B cell (primary cell): ENCODE measurements around the gene IL11RA.

Experiments used
- EZH2 ChIP-seq: IDR thresholded peaks from 2 replicates; pipeline ENCODE4 v1.6.1; 2012; ENCODE audit warnings: borderline replicate concordance, low read depth, mild to moderate bottlenecking, moderate library complexity, low read length; ENCODE audit not compliant: insufficient read depth, poor library complexity, severe bottlenecking
- TF ChIP-seq, protein P1 (sequence below): fragments of 200-600 bp; IDR thresholded peaks from one replicate; pipeline ENCODE4 v1.8.0; 2022; ENCODE audit warnings: antibody characterized with exemption, mild to moderate bottlenecking

DNA sequence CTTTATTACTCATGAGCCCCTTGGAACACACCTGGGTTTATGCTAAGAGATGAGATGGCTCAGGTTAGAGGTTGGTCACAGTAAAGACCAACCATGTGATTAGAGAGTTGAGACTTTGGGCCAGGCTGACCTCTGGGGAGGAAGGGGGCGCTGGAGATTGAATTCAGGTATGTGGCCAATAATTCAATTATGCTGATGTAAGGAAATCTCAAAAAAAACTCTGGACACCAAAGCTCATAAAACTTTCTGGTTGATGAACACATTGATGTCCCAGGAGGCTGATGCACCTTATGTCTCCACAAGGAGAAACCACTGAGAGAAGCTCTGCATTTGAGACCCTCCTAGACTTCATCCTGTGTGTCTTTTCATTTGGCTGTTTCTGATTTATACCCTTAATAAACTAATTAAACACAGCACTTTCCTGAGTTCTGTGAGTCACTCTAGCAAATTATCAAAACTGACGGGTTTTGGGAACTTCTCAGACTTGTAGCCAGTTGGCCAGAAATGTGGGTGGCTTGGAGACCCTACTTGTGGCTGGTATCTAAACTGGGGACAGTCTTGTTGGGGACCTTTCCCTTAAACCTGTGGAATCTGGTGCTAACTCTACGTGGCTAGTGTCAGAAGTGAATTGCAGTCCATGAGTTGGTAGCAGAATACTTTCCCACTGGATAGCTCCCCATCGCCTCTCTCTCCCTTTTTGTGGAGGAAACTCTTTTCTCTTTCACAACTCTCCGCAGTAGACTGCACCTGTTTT, 18.0 kb downstream of the IL11RA start:
- TF ChIP-seq, protein P1, sequence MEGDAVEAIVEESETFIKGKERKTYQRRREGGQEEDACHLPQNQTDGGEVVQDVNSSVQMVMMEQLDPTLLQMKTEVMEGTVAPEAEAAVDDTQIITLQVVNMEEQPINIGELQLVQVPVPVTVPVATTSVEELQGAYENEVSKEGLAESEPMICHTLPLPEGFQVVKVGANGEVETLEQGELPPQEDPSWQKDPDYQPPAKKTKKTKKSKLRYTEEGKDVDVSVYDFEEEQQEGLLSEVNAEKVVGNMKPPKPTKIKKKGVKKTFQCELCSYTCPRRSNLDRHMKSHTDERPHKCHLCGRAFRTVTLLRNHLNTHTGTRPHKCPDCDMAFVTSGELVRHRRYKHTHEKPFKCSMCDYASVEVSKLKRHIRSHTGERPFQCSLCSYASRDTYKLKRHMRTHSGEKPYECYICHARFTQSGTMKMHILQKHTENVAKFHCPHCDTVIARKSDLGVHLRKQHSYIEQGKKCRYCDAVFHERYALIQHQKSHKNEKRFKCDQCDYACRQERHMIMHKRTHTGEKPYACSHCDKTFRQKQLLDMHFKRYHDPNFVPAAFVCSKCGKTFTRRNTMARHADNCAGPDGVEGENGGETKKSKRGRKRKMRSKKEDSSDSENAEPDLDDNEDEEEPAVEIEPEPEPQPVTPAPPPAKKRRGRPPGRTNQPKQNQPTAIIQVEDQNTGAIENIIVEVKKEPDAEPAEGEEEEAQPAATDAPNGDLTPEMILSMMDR = no peak
- TF ChIP-seq EZH2 = no peak
